ENCODE data around the gene KRT4. TPM values are rescaled to one million over a fixed set of nuclear protein-coding genes. Genes with fewer than 3 reads are reported as not detected.

Gene KRT4
- total RNA-seq, 2 donors from 2014 or later = not detected

DNA sequence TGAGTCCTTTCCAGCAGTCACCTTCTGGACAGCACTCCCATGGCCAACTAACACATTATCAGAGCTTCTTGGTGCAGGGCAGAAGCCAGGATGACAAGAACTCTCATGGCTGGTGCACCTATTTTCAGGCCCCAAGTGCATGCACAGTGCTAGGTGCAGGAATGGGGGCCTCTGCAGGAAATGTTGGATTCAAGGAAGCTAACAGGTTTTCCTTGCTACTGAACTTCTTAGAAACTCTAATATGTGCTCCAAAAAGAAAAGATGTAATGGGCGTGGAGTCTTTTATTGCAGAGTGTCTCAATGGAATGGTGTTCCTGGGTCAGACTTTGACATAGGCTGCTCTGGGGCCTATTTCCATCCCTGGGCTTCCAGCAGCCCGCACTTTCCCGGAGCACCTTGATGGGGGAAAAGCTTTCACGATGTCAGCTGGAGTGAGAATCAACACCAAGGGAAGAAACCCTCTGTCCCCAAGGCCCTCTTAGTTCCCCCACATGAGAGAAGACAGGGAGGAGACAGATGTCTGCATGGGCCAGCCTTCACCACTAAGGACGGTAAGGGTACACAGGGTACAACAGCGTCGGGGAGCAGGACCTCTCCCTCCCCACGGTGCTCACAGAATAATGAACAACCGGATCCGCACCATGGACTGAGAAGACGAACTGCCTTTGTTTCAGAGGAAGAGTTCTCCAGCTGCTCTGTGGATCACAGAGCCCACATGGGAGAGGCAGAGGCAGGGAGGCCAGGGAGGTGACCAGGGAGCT is 24.9 kb downstream of the KRT4 start:
- no peaks in the 10 kb centered on the region for H3K27me3 ChIP-seq (replicated peaks; ENCODE audit: insufficient read depth)
- no peak overlapping the region for H3K27ac ChIP-seq
- TF ChIP-seq, protein P1, sequence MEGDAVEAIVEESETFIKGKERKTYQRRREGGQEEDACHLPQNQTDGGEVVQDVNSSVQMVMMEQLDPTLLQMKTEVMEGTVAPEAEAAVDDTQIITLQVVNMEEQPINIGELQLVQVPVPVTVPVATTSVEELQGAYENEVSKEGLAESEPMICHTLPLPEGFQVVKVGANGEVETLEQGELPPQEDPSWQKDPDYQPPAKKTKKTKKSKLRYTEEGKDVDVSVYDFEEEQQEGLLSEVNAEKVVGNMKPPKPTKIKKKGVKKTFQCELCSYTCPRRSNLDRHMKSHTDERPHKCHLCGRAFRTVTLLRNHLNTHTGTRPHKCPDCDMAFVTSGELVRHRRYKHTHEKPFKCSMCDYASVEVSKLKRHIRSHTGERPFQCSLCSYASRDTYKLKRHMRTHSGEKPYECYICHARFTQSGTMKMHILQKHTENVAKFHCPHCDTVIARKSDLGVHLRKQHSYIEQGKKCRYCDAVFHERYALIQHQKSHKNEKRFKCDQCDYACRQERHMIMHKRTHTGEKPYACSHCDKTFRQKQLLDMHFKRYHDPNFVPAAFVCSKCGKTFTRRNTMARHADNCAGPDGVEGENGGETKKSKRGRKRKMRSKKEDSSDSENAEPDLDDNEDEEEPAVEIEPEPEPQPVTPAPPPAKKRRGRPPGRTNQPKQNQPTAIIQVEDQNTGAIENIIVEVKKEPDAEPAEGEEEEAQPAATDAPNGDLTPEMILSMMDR (IDR thresholded peaks at IDR 0.05) = no peak
- no peaks in the 10 kb centered on the region for H3K9me3 ChIP-seq
- H3K36me3 ChIP-seq = no peaks in the 10 kb centered on the region
- no peaks in the 10 kb centered on the region for H3K4me1 ChIP-seq (ENCODE audit: control insufficient read depth in 1 of 2, low read depth in 2 of 2)
- no peak overlapping the region for H3K4me3 ChIP-seq
- no peak for ATAC-seq (ENCODE audit: insufficient number of reproducible peaks, low FRiP score, low read depth)
- no peak for DNase-seq (ENCODE audit: low spot score)

DNA sequence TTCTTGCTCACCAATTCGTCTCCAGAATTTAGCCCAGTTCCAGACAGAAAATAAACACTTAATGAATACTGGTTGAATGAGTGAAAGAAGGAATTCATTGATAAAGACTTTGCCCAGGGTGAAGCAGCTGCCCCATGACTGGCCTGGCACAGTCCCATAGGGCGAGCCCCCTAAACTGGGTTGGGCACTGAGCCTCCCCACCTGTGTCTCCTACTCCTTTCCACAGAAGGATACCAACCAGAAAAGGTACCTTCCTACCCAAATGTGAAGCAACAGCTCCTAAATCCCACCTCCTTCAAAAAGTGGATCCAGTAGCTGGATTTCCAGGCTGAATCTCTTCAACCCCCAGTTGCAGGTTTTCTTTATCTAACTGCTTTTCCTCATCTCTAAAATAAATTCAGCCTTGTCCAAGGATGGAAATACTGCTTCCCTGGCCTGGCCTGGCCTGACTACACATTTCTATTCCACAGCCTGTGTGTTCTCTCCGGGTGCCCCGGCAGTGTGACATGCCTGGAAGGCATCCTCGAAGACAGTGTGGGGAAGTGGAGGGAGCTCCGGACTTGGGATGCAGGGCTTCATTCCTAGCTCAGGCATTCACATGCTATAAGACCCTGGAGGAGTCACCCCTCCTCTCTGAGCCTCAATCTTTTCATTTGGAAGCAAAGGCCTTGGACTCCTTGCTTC is 25.6 kb downstream of the KRT4 start:
- H3K4me3 ChIP-seq = no peak overlapping the region
- no peaks in the 10 kb centered on the region for H3K27me3 ChIP-seq (replicated peaks; ENCODE audit: insufficient read depth)
- no peak overlapping the region for H3K27ac ChIP-seq
- no peaks in the 10 kb centered on the region for H3K4me1 ChIP-seq (ENCODE audit: control insufficient read depth in 1 of 2, low read depth in 2 of 2)
- TF ChIP-seq, protein P1 (IDR thresholded peaks at IDR 0.05) = no peak
- ATAC-seq (ENCODE audit: insufficient number of reproducible peaks, low FRiP score, low read depth) (no peak), DNase-seq (ENCODE audit: low spot score) (no peak)
- H3K9me3 ChIP-seq = no peaks in the 10 kb centered on the region
- no peaks in the 10 kb centered on the region for H3K36me3 ChIP-seq

DNA sequence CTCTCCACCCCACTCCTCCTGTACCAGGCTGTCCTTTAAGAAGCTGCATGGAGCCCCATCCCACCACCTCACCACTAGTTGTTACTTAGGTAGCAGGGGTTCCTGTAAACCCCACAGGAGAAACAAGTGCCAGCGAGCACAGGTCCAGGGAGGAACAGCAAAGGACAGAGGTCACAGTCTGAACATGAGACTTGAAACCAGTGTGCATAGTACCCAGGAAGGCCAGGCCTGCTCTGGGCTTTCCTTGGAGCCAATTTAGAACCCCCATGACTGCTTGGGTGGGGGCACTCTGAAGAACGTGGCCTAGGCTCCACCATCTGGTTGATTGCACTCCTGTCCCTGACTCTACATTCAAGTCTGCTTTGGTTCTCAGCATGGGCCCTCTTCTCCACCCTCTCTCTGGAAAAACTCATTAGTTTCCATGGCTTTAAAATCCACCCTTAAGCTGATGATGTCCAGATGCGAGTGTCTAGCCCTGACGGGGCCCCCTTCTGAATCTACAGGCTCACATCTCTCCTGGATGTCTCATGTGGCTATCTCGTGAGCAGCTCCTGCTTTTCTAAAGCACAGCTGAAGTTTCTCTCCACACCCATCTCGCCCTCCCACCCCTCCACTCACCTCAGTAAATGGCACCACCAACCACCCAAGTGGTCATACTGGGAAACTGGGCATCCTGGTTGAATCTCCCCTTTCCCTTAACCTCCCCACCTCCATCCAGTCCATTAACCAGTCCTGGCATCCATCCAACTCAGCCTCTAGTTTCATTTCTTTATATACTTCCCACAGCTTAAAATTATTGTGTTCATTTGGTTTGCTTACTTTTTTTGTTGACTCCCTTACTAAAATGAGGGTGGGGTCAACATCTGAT is 26.4 kb downstream of the KRT4 start:
- H3K36me3 ChIP-seq = no peaks in the 10 kb centered on the region
- H3K4me3 ChIP-seq = no peak overlapping the region
- ATAC-seq (ENCODE audit: insufficient number of reproducible peaks, low FRiP score, low read depth) (no peak), DNase-seq (ENCODE audit: low spot score) (no peak)
- TF ChIP-seq, protein P1 (IDR thresholded peaks at IDR 0.05) = no peak
- no peaks in the 10 kb centered on the region for H3K4me1 ChIP-seq (ENCODE audit: control insufficient read depth in 1 of 2, low read depth in 2 of 2)
- H3K27me3 ChIP-seq (replicated peaks; ENCODE audit: insufficient read depth) = no peaks in the 10 kb centered on the region
- no peaks in the 10 kb centered on the region for H3K9me3 ChIP-seq
- no peak overlapping the region for H3K27ac ChIP-seq

DNA sequence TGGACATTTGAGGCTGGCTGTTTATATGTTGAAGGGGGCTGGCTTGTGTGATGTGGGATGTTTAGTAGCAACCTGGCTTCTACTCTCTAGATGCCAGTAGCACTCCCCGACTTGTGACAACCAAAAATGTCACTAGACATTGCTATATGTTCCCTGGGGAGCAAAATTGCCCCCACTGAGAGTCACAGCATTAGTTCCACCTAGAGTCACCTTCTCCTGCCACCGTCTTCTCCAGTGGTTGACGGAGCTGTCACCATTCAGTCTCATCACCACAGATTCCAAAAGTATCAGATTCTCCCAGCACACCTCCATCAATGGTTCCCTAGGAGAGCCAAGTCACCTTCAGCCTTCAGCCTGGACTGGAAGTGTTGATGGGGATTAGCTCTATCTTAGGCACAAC is 29.0 kb downstream of the KRT4 start:
- ATAC-seq (ENCODE audit: insufficient number of reproducible peaks, low FRiP score, low read depth) (no peak), DNase-seq (ENCODE audit: low spot score) (no peak)
- Histone ChIP-seq H3K27ac (no peak overlapping the region), H3K4me3 (no peak overlapping the region), H3K27me3 (replicated peaks; ENCODE audit: insufficient read depth) (no peaks in the 10 kb centered on the region), H3K4me1 (ENCODE audit: control insufficient read depth in 1 of 2, low read depth in 2 of 2) (no peaks in the 10 kb centered on the region), H3K9me3 (no peaks in the 10 kb centered on the region), H3K36me3 (no peaks in the 10 kb centered on the region)
- TF ChIP-seq, protein P1 (IDR thresholded peaks at IDR 0.05) = no peak

Data from thoracic aorta (tissue), 2 donors.